GM12892 (cell line): ENCODE measurements around the gene KIFC3.
"Not testable (repeated sequence)": the region's sequence is repeated elsewhere in the genome, so short reads cannot be mapped to it uniquely, and the experiment has no call there.

ENCODE experiments used
- DNase-seq: peaks from one replicate; pipeline ENCODE4 v3.0.0; 2011; ENCODE audit not compliant: insufficient read length
- FAIRE-seq: peaks from 2 replicates; lab custom pipeline; 2011; peaks lifted over from hg19 to GRCh38; lab: Jason Lieb, UNC
- POLR2A ChIP-seq: IDR thresholded peaks from 2 replicates; pipeline ENCODE4 v1.6.1; 2011; ENCODE audit warnings: low read depth, low read length, control low read depth
- POLR2AphosphoS5 ChIP-seq: IDR thresholded peaks from 2 replicates; pipeline ENCODE4 v1.6.1; 2011; ENCODE audit warnings: low read depth, low read length, control low read depth
- TAF1 ChIP-seq: IDR thresholded peaks from 2 replicates; pipeline ENCODE4 v1.6.1; 2011; ENCODE audit warnings: low read depth, mild to moderate bottlenecking, control low read depth, low read length, borderline replicate concordance

KIFC3 gene

GRCh38 chr16:57752203-57752580, 50.1 kb downstream of the KIFC3 start:
- no peak for TF ChIP-seq POLR2A
- TF ChIP-seq POLR2AphosphoS5: no peak
- no peak for TF ChIP-seq TAF1
- DNase-seq: no peak
- no peak for FAIRE-seq

GRCh38 chr16:57751539-57752202, 50.6 kb downstream of the KIFC3 start:
- FAIRE-seq (no peak), DNase-seq (no peak)
- no peak for TF ChIP-seq POLR2AphosphoS5
- TF ChIP-seq POLR2A: no peak
- TF ChIP-seq TAF1: no peak

- no peak for DNase-seq
- TF ChIP-seq POLR2A (no peak), POLR2AphosphoS5 (no peak)
- no peak for FAIRE-seq
Measured at GRCh38 chr16:57750796-57751538, 51.3 kb downstream of the KIFC3 start.

DNA sequence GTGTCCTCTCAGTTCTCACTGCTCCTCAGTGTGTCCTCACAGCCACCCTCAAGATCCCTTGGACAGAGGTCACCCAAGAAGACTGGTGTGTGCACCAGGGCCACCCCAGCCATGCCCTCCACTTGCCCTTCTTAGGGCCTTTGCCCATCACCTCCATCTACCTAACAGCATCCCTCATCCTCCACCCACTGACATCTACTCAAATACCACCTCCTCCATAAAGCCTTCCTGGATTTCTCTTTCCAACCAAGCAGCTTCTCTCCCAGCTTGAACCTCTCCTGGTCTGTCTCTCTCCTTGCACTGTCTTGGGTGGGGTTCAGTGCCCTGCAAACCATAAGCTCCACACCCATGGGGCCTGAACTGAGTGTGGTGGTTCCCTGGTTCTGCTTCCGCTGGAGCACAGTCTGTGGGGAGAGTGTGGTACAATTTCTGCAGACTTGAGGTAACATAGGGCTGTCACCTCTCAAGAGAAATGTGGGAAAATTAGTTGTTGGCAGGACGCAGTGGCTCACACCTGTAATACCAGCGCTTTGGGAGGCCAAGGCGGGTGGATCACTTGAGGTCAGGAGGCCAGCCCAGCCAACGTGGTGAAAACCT, 52.3 kb downstream of the KIFC3 start:
- DNase-seq (no peak), FAIRE-seq (no peak)
- TF ChIP-seq POLR2AphosphoS5 (no peak), POLR2A (no peak), TAF1 (no peak)

DNA sequence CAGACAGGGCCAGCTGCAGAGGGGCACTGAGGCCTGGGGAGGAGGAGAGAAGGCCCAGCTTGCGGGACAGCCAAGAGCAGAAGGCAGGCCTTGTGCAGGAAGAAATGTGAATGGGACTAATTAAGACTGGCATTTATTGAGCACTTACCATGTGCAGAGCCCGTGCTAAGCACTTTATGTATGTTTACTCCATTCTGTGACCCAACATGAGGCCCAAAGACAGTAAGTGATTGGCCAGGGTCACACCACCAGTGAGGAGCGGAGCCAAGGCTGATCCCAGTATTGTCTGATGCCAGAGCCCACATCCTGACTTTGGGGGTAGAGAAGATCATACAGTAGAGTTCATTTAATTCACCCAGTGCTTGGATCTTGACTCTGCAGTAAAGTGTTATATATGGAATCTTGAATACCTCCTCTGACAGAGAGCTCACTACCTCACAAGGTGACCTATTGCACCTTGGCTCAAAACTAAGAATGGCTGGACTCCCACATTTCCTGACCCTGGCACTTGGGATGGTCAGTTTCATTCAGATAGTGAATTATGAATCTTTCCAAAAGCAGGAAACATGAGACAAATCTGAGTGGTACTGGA, 53.1 kb downstream of the KIFC3 start:
- FAIRE-seq (no peak), DNase-seq (no peak)
- TF ChIP-seq TAF1: no peak
- TF ChIP-seq POLR2AphosphoS5: no peak
- no peak for TF ChIP-seq POLR2A

GRCh38 chr16:57748596-57748995, 53.7 kb downstream of the KIFC3 start:
- TF ChIP-seq POLR2A (no peak), POLR2AphosphoS5 (no peak), TAF1 (no peak)
- FAIRE-seq (no peak), DNase-seq (no peak)

GRCh38 chr16:57747996-57748395, 54.3 kb downstream of the KIFC3 start:
- FAIRE-seq: no peak
- no peak for TF ChIP-seq POLR2AphosphoS5
- TF ChIP-seq POLR2A: no peak
- no peak for TF ChIP-seq TAF1
- DNase-seq: no peak

- no peak for FAIRE-seq
- no peak for DNase-seq
- TF ChIP-seq POLR2A: no peak
- no peak for TF ChIP-seq POLR2AphosphoS5
- TF ChIP-seq TAF1: no peak
Measured at GRCh38 chr16:57747496-57747895, 54.8 kb downstream of the KIFC3 start.

GRCh38 chr16:57747091-57747490, 55.2 kb downstream of the KIFC3 start:
- FAIRE-seq (no peak), DNase-seq (no peak)
- no peak for TF ChIP-seq POLR2AphosphoS5
- no peak for TF ChIP-seq POLR2A
- TF ChIP-seq TAF1: no peak

- FAIRE-seq, DNase-seq: not testable (repeated sequence)
Measured at GRCh38 chr16:57746316-57746715, 56.0 kb downstream of the KIFC3 start.

GRCh38 chr16:57745768-57746167, 56.5 kb downstream of the KIFC3 start:
- TF ChIP-seq POLR2AphosphoS5 (no peak), POLR2A (no peak), TAF1 (no peak)
- FAIRE-seq (no peak), DNase-seq (no peak)

DNA sequence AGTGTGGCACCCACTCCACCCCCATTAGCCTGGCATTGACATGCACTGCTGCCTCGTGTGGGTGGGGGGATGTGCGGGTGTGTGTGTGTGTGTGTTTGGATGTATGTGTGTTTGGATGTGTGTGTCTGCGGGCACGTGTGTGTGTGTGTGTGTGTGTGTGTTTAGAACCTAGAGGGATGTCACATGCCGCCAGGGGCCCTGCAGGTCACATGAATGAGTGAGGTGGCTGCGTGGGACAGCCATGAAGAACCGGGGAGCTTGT, 57.7 kb downstream of the KIFC3 start:
- FAIRE-seq (no peak), DNase-seq (no peak)
- TF ChIP-seq POLR2AphosphoS5 (no peak), POLR2A (no peak), TAF1 (no peak)
